Sigmoid colon (tissue), 7 donors: ENCODE results near the gene ST8SIA4. TPM values are rescaled to one million over a fixed set of nuclear protein-coding genes. Genes with fewer than 3 reads are reported as not detected.

Experiments
- DNase-seq: peaks from one replicate; pipeline ENCODE4 v3.0.0-alpha.2; 2019
- H3K27ac ChIP-seq, 4 donors: fragments of 200-600 bp; sonication (generic); one replicate each; pipeline ENCODE4 v1.5.1; 2016 to 2019; ENCODE audit warnings: mild to moderate bottlenecking in 1 of 4
- H3K27me3 ChIP-seq, 3 donors: fragments of 200-600 bp; sonication (generic); one replicate each; pipeline ENCODE4 v1.5.1; 2019; ENCODE audit warnings: mild to moderate bottlenecking in 1 of 3
- H3K36me3 ChIP-seq, 4 donors: fragments of 200-600 bp; sonication (generic); one replicate each; pipeline ENCODE4 v1.5.1; 2016 to 2019
- H3K4me1 ChIP-seq, 4 donors: fragments of 200-600 bp; sonication (generic); one replicate each; pipeline ENCODE4 v1.5.1; 2017 to 2019
- H3K4me3 ChIP-seq, 4 donors: fragments of 200-600 bp; sonication (generic); one replicate each; pipeline ENCODE4 v1.5.1; 2017 to 2019; ENCODE audit warnings: mild to moderate bottlenecking in 2 of 4, moderate library complexity in 1 of 4
- H3K9me3 ChIP-seq, 4 donors: fragments of 200-600 bp in 3 of 4; sonication (generic) in 3 of 4; one replicate each; pipeline versions ENCODE4 v1.5.1 to v1.6.1; 2013 to 2019
- EP300 ChIP-seq, 4 donors: sonication (generic); formaldehyde crosslinking; IDR thresholded peaks; one replicate each; pipeline ENCODE4 v1.6.1; 2017; ENCODE audit warnings: antibody characterized with exemption in 4 of 4
- POLR2A ChIP-seq, 2 donors: fragments of 450-650 bp; IDR thresholded peaks; one replicate each; pipeline ENCODE4 v1.6.1; 2016; ENCODE audit warnings: antibody characterized with exemption in 2 of 2, mild to moderate bottlenecking in 2 of 2, moderate library complexity in 2 of 2
- POLR2AphosphoS5 ChIP-seq, 4 donors: sonication (generic); formaldehyde crosslinking; IDR thresholded peaks; one replicate each; pipeline ENCODE4 v1.6.1; 2017; ENCODE audit warnings: antibody characterized with exemption in 4 of 4
- WGBS, 2 donors: extraction: QIAGEN DNeasy Blood & Tissue Kit; methylation state at CpG; one replicate each; pipeline ENCODE4 v1.1.7; 2013; 5-methylcytosine and 5-hydroxymethylcytosine counted together
- intact Hi-C: fragments of 100-400 bp; cut with DNase I; formaldehyde crosslinking; loops from one replicate; pipeline ENCODE4 v1.15.1; 2023
- polyA plus RNA-seq, 3 donors: library from polyadenylated mRNA; stranded (reverse); fragments of 200-250 nt; gene quantifications; one replicate each; pipeline ENCODE4 v1.2.3, GENCODE V29; 2013
- total RNA-seq, 4 donors: library from RNA; depleted of rRNA; stranded (reverse); fragments of >200 nt; gene quantifications; one replicate each; pipeline ENCODE4 v1.1.0, GENCODE V29; 2016
- TF ChIP-seq, protein P1 (sequence below), 4 experiments: fragments of 450-650 bp in 3 of 4; fragments of 200-600 bp in 1 of 4; IDR thresholded peaks; one replicate each; pipeline ENCODE4 v1.5.1; 2016 to 2019; ENCODE audit warnings: antibody characterized with exemption in 4 of 4, mild to moderate bottlenecking in 3 of 4, moderate library complexity in 2 of 4
- donor health status: healthy with polysubstance abuse.
- donor health status: Bipolar disorder and iron deficiency.
- donor health status: healthy.

Gene ST8SIA4, protein sequence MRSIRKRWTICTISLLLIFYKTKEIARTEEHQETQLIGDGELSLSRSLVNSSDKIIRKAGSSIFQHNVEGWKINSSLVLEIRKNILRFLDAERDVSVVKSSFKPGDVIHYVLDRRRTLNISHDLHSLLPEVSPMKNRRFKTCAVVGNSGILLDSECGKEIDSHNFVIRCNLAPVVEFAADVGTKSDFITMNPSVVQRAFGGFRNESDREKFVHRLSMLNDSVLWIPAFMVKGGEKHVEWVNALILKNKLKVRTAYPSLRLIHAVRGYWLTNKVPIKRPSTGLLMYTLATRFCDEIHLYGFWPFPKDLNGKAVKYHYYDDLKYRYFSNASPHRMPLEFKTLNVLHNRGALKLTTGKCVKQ
- total RNA-seq (1 to 10 TPM; 1.4 to 8.3 (median 2.6) TPM), polyA plus RNA-seq (1 to 10 TPM in 2 of 3 donors, under 1 TPM in 1; 0.60 to 4.1 (median 3.0) TPM)

GRCh38 chr5:100903039-100903887, at the start of gene ST8SIA4:
Gene ST8SIA4, minus strand, starts transcription at chr5:100903282. Its CDS starts 327 bp downstream, at chr5:100902955.
- DNase-seq: peak; percentile 83
- Histone ChIP-seq H3K9me3 (no peaks in the 10 kb centered on the region), H3K27ac (peak within 1 kb of the TSS in 3 of 4 donors; percentile 26 to 74 (median 70)), H3K36me3 (no peaks in the 10 kb centered on the region), H3K4me1 (peaks cover 0 to 22% (median 14%) of the 10 kb centered on the region in 4 donors), H3K4me3 (peak within 1 kb of the TSS; percentile 3 to 50 (median 42)), H3K27me3 (peaks cover 0 to 55% (median 15%) of the 10 kb centered on the region in 3 donors)
- 1 to 5% methylated on average over 43 of the region's 43 CpGs for WGBS, 2 donors
- TF ChIP-seq EP300 (IDR thresholded peaks at IDR 0.05) (no peak), POLR2AphosphoS5 (IDR thresholded peaks at IDR 0.05) (peak; percentile 39 to 83 (median 66)), POLR2A (IDR thresholded peaks at IDR 0.05) (peak; percentile 20 to 43)
- TF ChIP-seq, protein P1, sequence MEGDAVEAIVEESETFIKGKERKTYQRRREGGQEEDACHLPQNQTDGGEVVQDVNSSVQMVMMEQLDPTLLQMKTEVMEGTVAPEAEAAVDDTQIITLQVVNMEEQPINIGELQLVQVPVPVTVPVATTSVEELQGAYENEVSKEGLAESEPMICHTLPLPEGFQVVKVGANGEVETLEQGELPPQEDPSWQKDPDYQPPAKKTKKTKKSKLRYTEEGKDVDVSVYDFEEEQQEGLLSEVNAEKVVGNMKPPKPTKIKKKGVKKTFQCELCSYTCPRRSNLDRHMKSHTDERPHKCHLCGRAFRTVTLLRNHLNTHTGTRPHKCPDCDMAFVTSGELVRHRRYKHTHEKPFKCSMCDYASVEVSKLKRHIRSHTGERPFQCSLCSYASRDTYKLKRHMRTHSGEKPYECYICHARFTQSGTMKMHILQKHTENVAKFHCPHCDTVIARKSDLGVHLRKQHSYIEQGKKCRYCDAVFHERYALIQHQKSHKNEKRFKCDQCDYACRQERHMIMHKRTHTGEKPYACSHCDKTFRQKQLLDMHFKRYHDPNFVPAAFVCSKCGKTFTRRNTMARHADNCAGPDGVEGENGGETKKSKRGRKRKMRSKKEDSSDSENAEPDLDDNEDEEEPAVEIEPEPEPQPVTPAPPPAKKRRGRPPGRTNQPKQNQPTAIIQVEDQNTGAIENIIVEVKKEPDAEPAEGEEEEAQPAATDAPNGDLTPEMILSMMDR (IDR thresholded peaks at IDR 0.05): no peak
- intact Hi-C loops: no loop called here

DNA sequence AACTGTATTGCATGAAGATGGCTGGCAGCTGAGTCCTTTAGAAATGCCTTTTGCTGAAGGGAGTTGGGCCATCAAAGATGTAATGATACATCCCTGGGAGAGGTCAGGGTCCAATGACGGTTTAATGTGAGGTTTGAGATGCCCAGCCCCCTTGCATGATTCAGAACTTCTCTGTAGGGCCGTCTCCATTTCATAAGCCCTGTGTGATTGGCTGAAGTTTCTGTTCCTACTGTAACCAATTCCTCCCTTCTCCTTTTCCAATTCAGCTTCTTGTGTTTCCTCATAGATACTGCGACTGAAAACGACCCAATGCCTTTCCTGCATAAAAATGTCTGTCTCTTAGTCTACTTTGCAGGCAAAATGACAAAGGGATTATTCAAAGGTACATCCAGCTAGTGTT, 47.9 kb upstream of the ST8SIA4 start:
- no peak for DNase-seq
- peaks cover 0 to 5% (median 0%) of the 10 kb centered on the region in 4 donors for H3K9me3 ChIP-seq
- H3K27ac ChIP-seq: no peak overlapping the region
- WGBS, 2 donors: 61 to 73% methylated on average over 4 of the region's 4 CpGs
- no peaks in the 10 kb centered on the region for H3K4me1 ChIP-seq
- H3K36me3 ChIP-seq: no peaks in the 10 kb centered on the region
- intact Hi-C loops: no loop called here
- no peak overlapping the region for H3K4me3 ChIP-seq
- TF ChIP-seq, protein P1 (IDR thresholded peaks at IDR 0.05): no peak
- no peak for TF ChIP-seq POLR2AphosphoS5 (IDR thresholded peaks at IDR 0.05)
- no peak for TF ChIP-seq POLR2A (IDR thresholded peaks at IDR 0.05)
- no peak for TF ChIP-seq EP300 (IDR thresholded peaks at IDR 0.05)
- no peaks in the 10 kb centered on the region for H3K27me3 ChIP-seq

DNA sequence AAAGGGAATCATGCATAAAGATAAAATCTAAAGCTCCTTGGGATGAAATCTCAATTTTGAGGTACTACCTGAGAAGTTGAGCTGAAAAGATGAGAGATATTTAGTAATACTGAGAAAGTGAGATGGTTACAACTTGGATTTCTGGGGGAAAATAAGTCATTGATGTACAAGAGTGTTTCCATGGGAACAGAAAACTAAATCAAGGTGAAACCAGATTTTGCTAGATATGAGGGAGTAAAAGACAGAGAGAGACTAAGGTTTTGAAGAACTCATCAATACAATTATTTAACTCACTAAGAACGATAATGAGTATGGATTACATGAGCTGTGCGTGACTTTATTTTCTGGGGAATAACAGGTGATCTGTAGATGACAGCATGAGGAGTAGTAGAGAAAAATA, 10.2 kb upstream of the ST8SIA4 start:
- no peaks in the 10 kb centered on the region for H3K4me1 ChIP-seq
- TF ChIP-seq EP300 (IDR thresholded peaks at IDR 0.05) (no peak), POLR2AphosphoS5 (IDR thresholded peaks at IDR 0.05) (no peak), POLR2A (IDR thresholded peaks at IDR 0.05) (no peak)
- TF ChIP-seq, protein P1 (IDR thresholded peaks at IDR 0.05): no peak
- no peak overlapping the region for H3K4me3 ChIP-seq
- H3K27ac ChIP-seq: no peak overlapping the region
- 90 to 91% methylated on average over 2 of the region's 2 CpGs for WGBS, 2 donors
- DNase-seq: no peak
- intact Hi-C loops: no loop called here
- no peaks in the 10 kb centered on the region for H3K36me3 ChIP-seq
- no peaks in the 10 kb centered on the region for H3K27me3 ChIP-seq
- H3K9me3 ChIP-seq: no peaks in the 10 kb centered on the region

- Histone ChIP-seq H3K36me3 (no peaks in the 10 kb centered on the region), H3K27ac (no peak overlapping the region), H3K4me1 (no peaks in the 10 kb centered on the region), H3K27me3 (peaks cover 0 to 10% (median 0%) of the 10 kb centered on the region in 3 donors), H3K9me3 (no peaks in the 10 kb centered on the region), H3K4me3 (no peak overlapping the region)
- no peak for DNase-seq
- WGBS, 2 donors: 86 to 94% methylated on average over 4 of the region's 4 CpGs
- TF ChIP-seq POLR2AphosphoS5 (IDR thresholded peaks at IDR 0.05) (no peak), EP300 (IDR thresholded peaks at IDR 0.05) (no peak)
- intact Hi-C loops: no loop called here
Observed at GRCh38 chr5:100909034-100909433, 6.0 kb upstream of the ST8SIA4 start.
